Activated CD8-positive, alpha-beta T cell treated with anti-CD3 and anti-CD28 coated beads for 36 hours (primary cell): ENCODE measurements around the gene ATG4B. TPM values are rescaled to one million over a fixed set of nuclear protein-coding genes. Genes with fewer than 3 reads are reported as not detected.

Experiments
- ATAC-seq: fragments of 200-7000 bp; cut with Tn5 transposase; one replicate; pipeline ENCODE4 v1.10.0; 2021; ENCODE audit warnings: mild to moderate bottlenecking, moderate library complexity
- CTCF ChIA-PET: fragments of 350-600 bp; sonication (Branson Sonifier 250); formaldehyde crosslinking; loops from one replicate; lab custom pipeline; 2021; ENCODE audit warnings: antibody characterized with exemption; lab: Charles Lee
- POLR2A ChIA-PET: fragments of 350-600 bp; sonication (Branson Sonifier 250); formaldehyde crosslinking; loops from one replicate; lab custom pipeline; 2021; ENCODE audit warnings: antibody characterized with exemption; lab: Charles Lee
- DNase-seq: peaks from one replicate; pipeline ENCODE4 v3.0.0-alpha.2; 2020
- H3K27ac Mint-ChIP-seq: one replicate; pipeline ENCODE4 v1.8.0; 2021; ENCODE audit warnings: mild to moderate bottlenecking, mixed read lengths
- H3K27me3 Mint-ChIP-seq: one replicate; pipeline ENCODE4 v1.8.0; 2021; ENCODE audit warnings: mixed read lengths
- H3K36me3 Mint-ChIP-seq: one replicate; pipeline ENCODE4 v1.8.0; 2021; ENCODE audit warnings: low read depth, mixed read lengths
- H3K4me1 Mint-ChIP-seq: one replicate; pipeline ENCODE4 v1.8.0; 2021; ENCODE audit warnings: low read depth, mixed read lengths
- H3K4me3 Mint-ChIP-seq: one replicate; pipeline ENCODE4 v1.8.0; 2021; ENCODE audit warnings: mild to moderate bottlenecking, moderate library complexity, mixed read lengths
- H3K9me3 Mint-ChIP-seq: one replicate; pipeline ENCODE4 v1.8.0; 2021; ENCODE audit warnings: mixed read lengths
- CTCF ChIP-seq: fragments of 200-600 bp; IDR thresholded peaks from one replicate; pipeline ENCODE4 v1.8.0; 2022; ENCODE audit warnings: antibody characterized with exemption, mild to moderate bottlenecking
- intact Hi-C: fragments of 100-400 bp; cut with micrococcal nuclease; formaldehyde crosslinking; loops from one replicate; pipeline ENCODE4 v1.10.0; 2022
- total RNA-seq, 2 experiments: library from RNA; stranded (reverse); gene quantifications; one replicate each; pipeline ENCODE4 v1.2.3, GENCODE V29; 2021

ATG4B gene
- total RNA-seq, 2 experiments from 2014 or later = 90.7 to 94.6 TPM

DNA sequence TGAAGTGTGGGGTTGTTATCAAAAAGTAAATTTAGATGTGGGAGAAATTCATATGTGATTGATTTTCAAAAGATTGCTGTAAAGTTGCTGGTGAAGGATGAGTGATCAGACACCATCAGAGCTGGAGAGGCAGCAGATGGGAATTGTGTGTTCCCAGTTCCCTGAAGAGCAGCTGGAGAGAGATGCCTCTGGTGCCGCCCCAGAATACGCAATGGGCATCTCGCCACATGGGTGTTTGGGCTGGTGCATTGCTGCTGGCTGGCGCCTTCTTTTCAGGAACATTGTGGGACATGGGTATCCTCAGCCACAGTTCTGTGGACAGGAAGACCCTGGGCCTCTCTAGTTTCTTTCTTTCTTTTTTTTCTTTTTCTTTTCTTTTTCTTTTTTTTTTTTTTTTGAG lies 11.9 kb downstream of the ATG4B start:
- Mint-ChIP-seq H3K27ac (no peak overlapping the region), H3K36me3 (peaks cover 6% of the 10 kb centered on the region), H3K9me3 (no peaks in the 10 kb centered on the region), H3K4me3 (no peak overlapping the region), H3K27me3 (no peaks in the 10 kb centered on the region), H3K4me1 (peaks cover 14% of the 10 kb centered on the region)
- no peak for TF ChIP-seq CTCF
- DNase-seq (no peak), ATAC-seq (no peak)
- CTCF ChIA-PET = interaction anchor here (2.4 kb wide), 1 partner anchor 10 kb away, joined by 8 read pairs; no protein-coding TSS in a partner anchor
- intact Hi-C loops = no loop called here
- POLR2A ChIA-PET = no interaction called here

DNA sequence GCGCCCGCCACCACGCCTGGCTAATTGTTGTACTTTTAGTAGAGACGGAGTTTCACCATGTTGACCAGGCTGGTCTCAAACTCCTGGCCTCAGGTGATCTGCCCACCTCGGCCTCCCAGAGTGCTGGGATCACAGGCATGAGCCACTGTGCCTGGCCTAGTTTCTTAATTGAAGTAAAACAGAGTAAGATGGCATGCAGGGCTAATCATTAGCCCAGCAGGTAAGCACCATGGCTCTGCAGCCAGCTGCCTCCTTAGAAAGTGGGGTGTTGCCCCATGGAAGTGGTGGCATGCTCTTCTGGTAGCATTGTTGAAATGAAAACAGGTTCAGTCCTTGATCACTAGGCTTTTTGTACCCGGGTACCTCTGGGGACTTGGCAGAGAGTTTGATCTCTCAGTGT lies 12.4 kb downstream of the ATG4B start:
- ATAC-seq (no peak), DNase-seq (no peak)
- Mint-ChIP-seq H3K9me3 (no peaks in the 10 kb centered on the region), H3K27ac (no peak overlapping the region), H3K4me1 (peaks cover 14% of the 10 kb centered on the region), H3K36me3 (peaks cover 8% of the 10 kb centered on the region), H3K4me3 (no peak overlapping the region), H3K27me3 (no peaks in the 10 kb centered on the region)
- no peak for TF ChIP-seq CTCF
- ChIA-PET POLR2A (no interaction called here), CTCF (interaction anchor here (2.4 kb wide), 1 partner anchor 10 kb away, joined by 8 read pairs; no protein-coding TSS in a partner anchor)
- intact Hi-C loops = no loop called here

GRCh38 chr2:241652142-241652541 lies 14.6 kb downstream of the ATG4B start:
- ChIA-PET POLR2A (no interaction called here), CTCF (no interaction called here)
- peaks cover 21% of the 10 kb centered on the region for H3K36me3 Mint-ChIP-seq
- intact Hi-C loops = no loop called here
- no peak overlapping the region for H3K27ac Mint-ChIP-seq
- H3K27me3 Mint-ChIP-seq = no peaks in the 10 kb centered on the region
- H3K4me3 Mint-ChIP-seq = no peak overlapping the region
- ATAC-seq = no peak
- H3K4me1 Mint-ChIP-seq = peaks cover 10% of the 10 kb centered on the region
- DNase-seq = no peak
- H3K9me3 Mint-ChIP-seq = no peaks in the 10 kb centered on the region
- TF ChIP-seq CTCF = no peak

GRCh38 chr2:241652722-241653121 lies 15.2 kb downstream of the ATG4B start:
- ChIA-PET POLR2A (no interaction called here), CTCF (no interaction called here)
- Mint-ChIP-seq H3K27me3 (no peaks in the 10 kb centered on the region), H3K27ac (no peak overlapping the region), H3K36me3 (peaks cover 23% of the 10 kb centered on the region), H3K4me3 (no peak overlapping the region), H3K9me3 (no peaks in the 10 kb centered on the region), H3K4me1 (peaks cover 10% of the 10 kb centered on the region)
- intact Hi-C loops = no loop called here
- no peak for DNase-seq
- ATAC-seq = no peak
- TF ChIP-seq CTCF = no peak

DNA sequence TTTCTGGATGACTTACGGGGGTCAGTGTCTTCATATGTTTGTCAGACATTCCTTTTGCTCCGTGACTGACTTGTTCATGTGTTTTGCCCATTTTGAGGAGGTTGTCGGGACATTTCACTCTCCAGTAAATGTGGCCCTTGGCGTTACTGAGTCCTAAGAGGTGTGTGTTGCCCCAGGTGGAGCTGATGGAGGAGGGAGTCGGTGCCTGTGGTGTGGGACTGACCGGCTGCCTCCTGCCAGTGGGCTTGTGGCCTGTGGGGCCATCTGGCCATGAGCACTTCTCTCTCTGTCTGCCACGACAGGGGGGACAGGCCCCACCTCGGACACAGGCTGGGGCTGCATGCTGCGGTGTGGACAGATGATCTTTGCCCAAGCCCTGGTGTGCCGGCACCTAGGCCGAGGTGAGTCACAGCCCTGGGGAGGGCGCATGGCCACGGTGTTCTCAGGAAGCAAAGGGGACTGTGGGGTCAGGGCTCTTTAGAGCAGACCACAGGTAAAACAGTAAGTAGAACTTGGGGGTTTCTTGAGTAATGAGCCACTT lies 15.8 kb downstream of the ATG4B start:
- no peak overlapping the region for H3K4me3 Mint-ChIP-seq
- POLR2A ChIA-PET = no interaction called here

More for the DNA sequence above, 15.8 kb downstream of the ATG4B start:
- H3K27ac Mint-ChIP-seq = no peak overlapping the region
- H3K9me3 Mint-ChIP-seq = no peaks in the 10 kb centered on the region
- TF ChIP-seq CTCF = no peak
- H3K4me1 Mint-ChIP-seq = peaks cover 10% of the 10 kb centered on the region
- CTCF ChIA-PET = no interaction called here
- H3K27me3 Mint-ChIP-seq = no peaks in the 10 kb centered on the region
- intact Hi-C loops = no loop called here
- ATAC-seq (no peak), DNase-seq (no peak)
- peaks cover 26% of the 10 kb centered on the region for H3K36me3 Mint-ChIP-seq
